GM12878 (cell line): ENCODE data around the gene MAPKAPK2. TPM values are rescaled to one million over a fixed set of nuclear protein-coding genes. Genes with fewer than 3 reads are reported as not detected.

Source experiments
- CBX5 ChIP-seq: sonication (generic); IDR thresholded peaks from 2 replicates; pipeline ENCODE4 v1.6.1; 2016; ENCODE audit warnings: low read depth, moderate library complexity, mild to moderate bottlenecking, inconsistent platforms
- CHD4 ChIP-seq: fragments of 200-600 bp; sonication (generic); IDR thresholded peaks from 2 replicates; pipeline ENCODE4 v1.6.1; 2016; ENCODE audit warnings: mild to moderate bottlenecking
- NR2F1 ChIP-seq: fragments of 450-650 bp; conservative IDR thresholded peaks from 2 replicates; pipeline ENCODE4 v1.6.1; 2017; ENCODE audit warnings: mild to moderate bottlenecking
- NRF1 ChIP-seq: conservative IDR thresholded peaks from 2 replicates; pipeline ENCODE4 v1.6.1; 2011; ENCODE audit warnings: mild to moderate bottlenecking, low read depth, low read length, improper control_type of control experiment
- POLR2A ChIP-seq: IDR thresholded peaks from 2 replicates; pipeline ENCODE4 v1.6.1; 2011; ENCODE audit warnings: low read depth, mild to moderate bottlenecking, low read length
- POLR2AphosphoS5 ChIP-seq: IDR thresholded peaks from 2 replicates; pipeline ENCODE4 v1.6.1; 2011; ENCODE audit warnings: mild to moderate bottlenecking, low read length, inconsistent platforms
- RELA ChIP-seq: fragments of 450-650 bp; IDR thresholded peaks from 2 replicates; pipeline ENCODE4 v1.8.0; 2014; ENCODE audit warnings: borderline replicate concordance; ENCODE audit not compliant: partially characterized antibody
- SIN3A ChIP-seq: IDR thresholded peaks from 2 replicates; pipeline ENCODE4 v1.6.1; 2012; ENCODE audit warnings: low read depth, low read length, improper control_type of control experiment
- SUPT20H ChIP-seq: IDR thresholded peaks from 2 replicates; pipeline ENCODE4 v1.6.1; 2011; ENCODE audit warnings: low read depth, mild to moderate bottlenecking, low read length, moderate library complexity, borderline replicate concordance; ENCODE audit not compliant: control insufficient read depth
- ZNF217 ChIP-seq: fragments of 450-650 bp; IDR thresholded peaks from 2 replicates; pipeline ENCODE4 v1.6.1; 2017; ENCODE audit warnings: antibody characterized with exemption, mild to moderate bottlenecking
- ZSCAN29 ChIP-seq: fragments of 450-650 bp; IDR thresholded peaks from 2 replicates; pipeline ENCODE4 v1.6.1; 2017; ENCODE audit warnings: mild to moderate bottlenecking, moderate library complexity
- polyA plus RNA-seq, 11 experiments: library from polyadenylated mRNA; depleted of rRNA in 4 of 11; unstranded in 6 of 11; stranded (reverse) in 5 of 11; fragments of >200 nt; fragmentation: Nextera tagmentation in 4 of 11; fragmentation: Illumina TruSeq in 1 of 11; extraction: Ambion mirVana in 4 of 11; extraction: Trizol in 1 of 11; gene quantifications; 1 replicate in 1 of 11; 2 replicates in 10 of 11; pipeline versions ENCODE4 v1.2.1 to v1.2.3, GENCODE V29; 2011 to 2016; ENCODE audit warnings: inconsistent platforms in 2 of 11, missing spikeins in 2 of 11, low read depth in 1 of 11
- total RNA-seq, 4 experiments: library from RNA; depleted of rRNA in 3 of 4; stranded (reverse); fragments of >200 nt in 3 of 4; fragmentation: Illumina TruSeq in 1 of 4; extraction: Trizol in 1 of 4; gene quantifications; 2 replicates each; pipeline versions ENCODE4 v1.2.1 to v1.2.3, GENCODE V29; 2013 to 2021
- TF ChIP-seq, protein P1 (sequence below): IDR thresholded peaks from 2 replicates; pipeline ENCODE4 v1.6.1; 2012; ENCODE audit warnings: low read depth, low read length, improper control_type of control experiment
- TF ChIP-seq, protein P2 (sequence below): IDR thresholded peaks from 2 replicates; pipeline ENCODE4 v1.6.1; 2011; ENCODE audit warnings: low read depth, low read length, improper control_type of control experiment, borderline replicate concordance
- TF ChIP-seq, protein P3 (sequence below): fragments of 450-650 bp; IDR thresholded peaks from 2 replicates; pipeline ENCODE4 v1.6.1; 2014; ENCODE audit warnings: mild to moderate bottlenecking
- TF ChIP-seq, protein P4 (sequence below): IDR thresholded peaks from 2 replicates; pipeline ENCODE4 v1.6.1; 2012; ENCODE audit warnings: low read depth, low read length, improper control_type of control experiment
- TF ChIP-seq, protein P5 (sequence below): IDR thresholded peaks from 2 replicates; pipeline ENCODE4 v1.6.1; 2012; ENCODE audit warnings: low read length, inconsistent platforms
- TF ChIP-seq, protein P6 (sequence below): fragments of 450-650 bp; conservative IDR thresholded peaks from 2 replicates; pipeline ENCODE4 v1.6.1; 2017; ENCODE audit warnings: mild to moderate bottlenecking, moderate library complexity
- TF ChIP-seq, protein P7 (sequence below): fragments of 150-350 bp; IDR thresholded peaks from 2 replicates; pipeline ENCODE4 v1.6.1; 2014; ENCODE audit warnings: mild to moderate bottlenecking, low read depth, low read length

The MAPKAPK2 gene
- total and polyA plus RNA-seq, 10 of the 15 experiments (the other 5 are each of a cell fraction or from before 2014, with no cell fraction given): 0.72 to 92.2 (median 49.3) TPM

DNA sequence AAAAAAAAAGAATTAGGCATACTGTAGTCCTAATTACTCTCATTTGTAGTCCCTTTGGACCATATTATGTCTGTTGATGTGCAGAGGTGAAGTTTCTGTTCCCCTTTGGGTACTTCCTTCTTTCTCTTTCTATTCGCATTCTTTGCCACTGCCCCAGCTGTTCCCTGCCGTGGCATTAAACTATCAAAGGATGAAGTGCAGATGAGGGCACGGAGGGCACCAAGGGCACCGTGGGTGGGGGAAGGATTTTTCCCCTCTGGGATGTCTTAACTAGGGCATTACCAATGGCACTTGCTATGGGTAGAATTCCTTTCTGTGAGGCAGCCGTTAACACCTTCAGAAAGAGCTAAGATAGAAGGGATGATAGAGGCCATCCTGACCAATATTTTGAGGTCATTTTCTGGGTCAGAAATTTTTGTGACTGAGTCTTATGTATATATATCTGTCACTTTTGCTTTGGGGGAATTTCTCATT lies 4.9 kb upstream of the MAPKAPK2 start (continued):
- TF ChIP-seq, protein P1, sequence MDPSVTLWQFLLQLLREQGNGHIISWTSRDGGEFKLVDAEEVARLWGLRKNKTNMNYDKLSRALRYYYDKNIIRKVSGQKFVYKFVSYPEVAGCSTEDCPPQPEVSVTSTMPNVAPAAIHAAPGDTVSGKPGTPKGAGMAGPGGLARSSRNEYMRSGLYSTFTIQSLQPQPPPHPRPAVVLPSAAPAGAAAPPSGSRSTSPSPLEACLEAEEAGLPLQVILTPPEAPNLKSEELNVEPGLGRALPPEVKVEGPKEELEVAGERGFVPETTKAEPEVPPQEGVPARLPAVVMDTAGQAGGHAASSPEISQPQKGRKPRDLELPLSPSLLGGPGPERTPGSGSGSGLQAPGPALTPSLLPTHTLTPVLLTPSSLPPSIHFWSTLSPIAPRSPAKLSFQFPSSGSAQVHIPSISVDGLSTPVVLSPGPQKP: no peak
- TF ChIP-seq CHD4 (no peak), RELA (peak; percentile 59), SUPT20H (no peak), POLR2A (no peak), SIN3A (no peak; the same call in 1 of the 2 replicates), CBX5 (peak; percentile 26; the same call in 1 of the 2 replicates), POLR2AphosphoS5 (no peak), ZSCAN29 (peak; percentile 92), ZNF217 (peak; percentile 91), NRF1 (no peak), NR2F1 (peak; percentile 100)
- TF ChIP-seq, protein P2, sequence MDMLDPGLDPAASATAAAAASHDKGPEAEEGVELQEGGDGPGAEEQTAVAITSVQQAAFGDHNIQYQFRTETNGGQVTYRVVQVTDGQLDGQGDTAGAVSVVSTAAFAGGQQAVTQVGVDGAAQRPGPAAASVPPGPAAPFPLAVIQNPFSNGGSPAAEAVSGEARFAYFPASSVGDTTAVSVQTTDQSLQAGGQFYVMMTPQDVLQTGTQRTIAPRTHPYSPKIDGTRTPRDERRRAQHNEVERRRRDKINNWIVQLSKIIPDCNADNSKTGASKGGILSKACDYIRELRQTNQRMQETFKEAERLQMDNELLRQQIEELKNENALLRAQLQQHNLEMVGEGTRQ: no peak
- TF ChIP-seq, protein P3, sequence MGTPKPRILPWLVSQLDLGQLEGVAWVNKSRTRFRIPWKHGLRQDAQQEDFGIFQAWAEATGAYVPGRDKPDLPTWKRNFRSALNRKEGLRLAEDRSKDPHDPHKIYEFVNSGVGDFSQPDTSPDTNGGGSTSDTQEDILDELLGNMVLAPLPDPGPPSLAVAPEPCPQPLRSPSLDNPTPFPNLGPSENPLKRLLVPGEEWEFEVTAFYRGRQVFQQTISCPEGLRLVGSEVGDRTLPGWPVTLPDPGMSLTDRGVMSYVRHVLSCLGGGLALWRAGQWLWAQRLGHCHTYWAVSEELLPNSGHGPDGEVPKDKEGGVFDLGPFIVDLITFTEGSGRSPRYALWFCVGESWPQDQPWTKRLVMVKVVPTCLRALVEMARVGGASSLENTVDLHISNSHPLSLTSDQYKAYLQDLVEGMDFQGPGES: no peak
- TF ChIP-seq, protein P4, sequence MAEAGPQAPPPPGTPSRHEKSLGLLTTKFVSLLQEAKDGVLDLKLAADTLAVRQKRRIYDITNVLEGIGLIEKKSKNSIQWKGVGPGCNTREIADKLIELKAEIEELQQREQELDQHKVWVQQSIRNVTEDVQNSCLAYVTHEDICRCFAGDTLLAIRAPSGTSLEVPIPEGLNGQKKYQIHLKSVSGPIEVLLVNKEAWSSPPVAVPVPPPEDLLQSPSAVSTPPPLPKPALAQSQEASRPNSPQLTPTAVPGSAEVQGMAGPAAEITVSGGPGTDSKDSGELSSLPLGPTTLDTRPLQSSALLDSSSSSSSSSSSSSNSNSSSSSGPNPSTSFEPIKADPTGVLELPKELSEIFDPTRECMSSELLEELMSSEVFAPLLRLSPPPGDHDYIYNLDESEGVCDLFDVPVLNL: no peak
- TF ChIP-seq, protein P5, sequence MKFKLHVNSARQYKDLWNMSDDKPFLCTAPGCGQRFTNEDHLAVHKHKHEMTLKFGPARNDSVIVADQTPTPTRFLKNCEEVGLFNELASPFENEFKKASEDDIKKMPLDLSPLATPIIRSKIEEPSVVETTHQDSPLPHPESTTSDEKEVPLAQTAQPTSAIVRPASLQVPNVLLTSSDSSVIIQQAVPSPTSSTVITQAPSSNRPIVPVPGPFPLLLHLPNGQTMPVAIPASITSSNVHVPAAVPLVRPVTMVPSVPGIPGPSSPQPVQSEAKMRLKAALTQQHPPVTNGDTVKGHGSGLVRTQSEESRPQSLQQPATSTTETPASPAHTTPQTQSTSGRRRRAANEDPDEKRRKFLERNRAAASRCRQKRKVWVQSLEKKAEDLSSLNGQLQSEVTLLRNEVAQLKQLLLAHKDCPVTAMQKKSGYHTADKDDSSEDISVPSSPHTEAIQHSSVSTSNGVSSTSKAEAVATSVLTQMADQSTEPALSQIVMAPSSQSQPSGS: peak; percentile 67
- TF ChIP-seq, protein P6, sequence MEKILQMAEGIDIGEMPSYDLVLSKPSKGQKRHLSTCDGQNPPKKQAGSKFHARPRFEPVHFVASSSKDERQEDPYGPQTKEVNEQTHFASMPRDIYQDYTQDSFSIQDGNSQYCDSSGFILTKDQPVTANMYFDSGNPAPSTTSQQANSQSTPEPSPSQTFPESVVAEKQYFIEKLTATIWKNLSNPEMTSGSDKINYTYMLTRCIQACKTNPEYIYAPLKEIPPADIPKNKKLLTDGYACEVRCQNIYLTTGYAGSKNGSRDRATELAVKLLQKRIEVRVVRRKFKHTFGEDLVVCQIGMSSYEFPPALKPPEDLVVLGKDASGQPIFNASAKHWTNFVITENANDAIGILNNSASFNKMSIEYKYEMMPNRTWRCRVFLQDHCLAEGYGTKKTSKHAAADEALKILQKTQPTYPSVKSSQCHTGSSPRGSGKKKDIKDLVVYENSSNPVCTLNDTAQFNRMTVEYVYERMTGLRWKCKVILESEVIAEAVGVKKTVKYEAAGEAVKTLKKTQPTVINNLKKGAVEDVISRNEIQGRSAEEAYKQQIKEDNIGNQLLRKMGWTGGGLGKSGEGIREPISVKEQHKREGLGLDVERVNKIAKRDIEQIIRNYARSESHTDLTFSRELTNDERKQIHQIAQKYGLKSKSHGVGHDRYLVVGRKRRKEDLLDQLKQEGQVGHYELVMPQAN: peak; percentile 66
- TF ChIP-seq, protein P7, sequence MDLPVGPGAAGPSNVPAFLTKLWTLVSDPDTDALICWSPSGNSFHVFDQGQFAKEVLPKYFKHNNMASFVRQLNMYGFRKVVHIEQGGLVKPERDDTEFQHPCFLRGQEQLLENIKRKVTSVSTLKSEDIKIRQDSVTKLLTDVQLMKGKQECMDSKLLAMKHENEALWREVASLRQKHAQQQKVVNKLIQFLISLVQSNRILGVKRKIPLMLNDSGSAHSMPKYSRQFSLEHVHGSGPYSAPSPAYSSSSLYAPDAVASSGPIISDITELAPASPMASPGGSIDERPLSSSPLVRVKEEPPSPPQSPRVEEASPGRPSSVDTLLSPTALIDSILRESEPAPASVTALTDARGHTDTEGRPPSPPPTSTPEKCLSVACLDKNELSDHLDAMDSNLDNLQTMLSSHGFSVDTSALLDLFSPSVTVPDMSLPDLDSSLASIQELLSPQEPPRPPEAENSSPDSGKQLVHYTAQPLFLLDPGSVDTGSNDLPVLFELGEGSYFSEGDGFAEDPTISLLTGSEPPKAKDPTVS: no peak
